ENCODE measurements around the gene MEIKIN. TPM values are rescaled to one million over a fixed set of nuclear protein-coding genes. Genes with fewer than 3 reads are reported as not detected.
"Not testable (repeated sequence)": the region's sequence is repeated elsewhere in the genome, so short reads cannot be mapped to it uniquely, and the experiment has no call there.

The MEIKIN gene
- total RNA-seq, 2 experiments from 2014 or later, result not detected

GRCh38 chr5:131952301-131952857 is 6.9 kb upstream of the MEIKIN start:
- DNase-seq, result no peak
- Mint-ChIP-seq H3K4me1 (peaks cover 3% of the 10 kb centered on the region), H3K27ac (no peak overlapping the region), H3K36me3 (peaks cover 5% of the 10 kb centered on the region), H3K4me3 (no peak overlapping the region), H3K9me3 (no peaks in the 10 kb centered on the region), H3K27me3 (no peaks in the 10 kb centered on the region)

- no peak for DNase-seq
- Mint-ChIP-seq H3K4me1 (peaks cover 3% of the 10 kb centered on the region), H3K27ac (no peak overlapping the region), H3K36me3 (peaks cover 6% of the 10 kb centered on the region), H3K27me3 (no peaks in the 10 kb centered on the region), H3K4me3 (no peak overlapping the region), H3K9me3 (no peaks in the 10 kb centered on the region)
Observed at GRCh38 chr5:131950706-131951105, 5.2 kb upstream of the MEIKIN start.

GRCh38 chr5:131947445-131947844 is 2.0 kb upstream of the MEIKIN start:
- no peaks in the 10 kb centered on the region for H3K9me3 Mint-ChIP-seq
- peaks cover 3% of the 10 kb centered on the region for H3K36me3 Mint-ChIP-seq
- no peak overlapping the region for H3K27ac Mint-ChIP-seq
- H3K4me3 Mint-ChIP-seq, result no peak overlapping the region
- no peaks in the 10 kb centered on the region for H3K27me3 Mint-ChIP-seq
- no peaks in the 10 kb centered on the region for H3K4me1 Mint-ChIP-seq
- no peak for DNase-seq

GRCh38 chr5:131944702-131945550 is 537 bp downstream of the MEIKIN start:
- no peak for DNase-seq
- no peak overlapping the region for H3K27ac Mint-ChIP-seq
- H3K36me3 Mint-ChIP-seq, result peaks cover 3% of the 10 kb centered on the region
- no peak overlapping the region for H3K4me3 Mint-ChIP-seq
- no peaks in the 10 kb centered on the region for H3K9me3 Mint-ChIP-seq
- no peaks in the 10 kb centered on the region for H3K27me3 Mint-ChIP-seq
- H3K4me1 Mint-ChIP-seq, result no peaks in the 10 kb centered on the region

- Mint-ChIP-seq H3K27ac (no peak overlapping the region), H3K36me3 (peaks cover 3% of the 10 kb centered on the region), H3K4me1 (no peaks in the 10 kb centered on the region), H3K27me3 (no peaks in the 10 kb centered on the region), H3K9me3 (no peaks in the 10 kb centered on the region), H3K4me3 (no peak overlapping the region)
- DNase-seq, result no peak
Observed at GRCh38 chr5:131943916-131944315, 1.5 kb downstream of the MEIKIN start.

GRCh38 chr5:131942016-131942415 is 3.4 kb downstream of the MEIKIN start:
- Mint-ChIP-seq H3K27me3 (no peaks in the 10 kb centered on the region), H3K9me3 (no peaks in the 10 kb centered on the region), H3K4me1 (no peaks in the 10 kb centered on the region), H3K27ac (no peak overlapping the region), H3K36me3 (peaks cover 3% of the 10 kb centered on the region), H3K4me3 (no peak overlapping the region)
- DNase-seq, result no peak

GRCh38 chr5:131939690-131940345 is 5.6 kb downstream of the MEIKIN start:
- no peak overlapping the region for H3K27ac Mint-ChIP-seq
- H3K4me1 Mint-ChIP-seq, result no peaks in the 10 kb centered on the region
- H3K36me3 Mint-ChIP-seq, result no peaks in the 10 kb centered on the region
- DNase-seq, result no peak
- H3K4me3 Mint-ChIP-seq, result no peak overlapping the region
- no peaks in the 10 kb centered on the region for H3K9me3 Mint-ChIP-seq
- H3K27me3 Mint-ChIP-seq, result no peaks in the 10 kb centered on the region

- Mint-ChIP-seq H3K36me3 (peaks cover 3% of the 10 kb centered on the region), H3K9me3 (peaks cover 27% of the 10 kb centered on the region), H3K27ac (no peak overlapping the region), H3K27me3 (no peaks in the 10 kb centered on the region), H3K4me3 (no peak overlapping the region), H3K4me1 (no peaks in the 10 kb centered on the region)
- no peak for DNase-seq
Observed at GRCh38 chr5:131932235-131932634, 13.2 kb downstream of the MEIKIN start.

GRCh38 chr5:131928957-131929356 is 16.5 kb downstream of the MEIKIN start:
- Mint-ChIP-seq H3K9me3 (peaks cover 35% of the 10 kb centered on the region), H3K27ac (no peak overlapping the region), H3K27me3 (no peaks in the 10 kb centered on the region), H3K4me1 (no peaks in the 10 kb centered on the region), H3K4me3 (no peak overlapping the region), H3K36me3 (peaks cover 5% of the 10 kb centered on the region)
- DNase-seq, result no peak

GRCh38 chr5:131926168-131926567 is 19.3 kb downstream of the MEIKIN start:
- Mint-ChIP-seq H3K4me1 (no peaks in the 10 kb centered on the region), H3K27me3 (no peaks in the 10 kb centered on the region), H3K9me3 (peaks cover 35% of the 10 kb centered on the region), H3K36me3 (peaks cover 3% of the 10 kb centered on the region), H3K4me3 (no peak overlapping the region), H3K27ac (no peak overlapping the region)
- DNase-seq, result no peak

- no peaks in the 10 kb centered on the region for H3K36me3 Mint-ChIP-seq
- DNase-seq, result no peak
- H3K9me3 Mint-ChIP-seq, result peaks cover 3% of the 10 kb centered on the region
- H3K27me3 Mint-ChIP-seq, result no peaks in the 10 kb centered on the region
- no peak overlapping the region for H3K27ac Mint-ChIP-seq
- H3K4me1 Mint-ChIP-seq, result no peaks in the 10 kb centered on the region
- H3K4me3 Mint-ChIP-seq, result no peak overlapping the region
Observed at GRCh38 chr5:131916481-131916880, 29.0 kb downstream of the MEIKIN start.

GRCh38 chr5:131914472-131914871 is 31.0 kb downstream of the MEIKIN start:
- no peaks in the 10 kb centered on the region for H3K27me3 Mint-ChIP-seq
- no peaks in the 10 kb centered on the region for H3K4me1 Mint-ChIP-seq
- no peaks in the 10 kb centered on the region for H3K36me3 Mint-ChIP-seq
- peaks cover 5% of the 10 kb centered on the region for H3K9me3 Mint-ChIP-seq
- DNase-seq, result no peak
- H3K4me3 Mint-ChIP-seq, result no peak overlapping the region
- H3K27ac Mint-ChIP-seq, result no peak overlapping the region

- Mint-ChIP-seq H3K27ac (no peak overlapping the region), H3K27me3 (no peaks in the 10 kb centered on the region)
- no peak for DNase-seq
Observed at GRCh38 chr5:131913603-131914002, 31.9 kb downstream of the MEIKIN start.

GRCh38 chr5:131906668-131907067 is 38.8 kb downstream of the MEIKIN start:
- no peak overlapping the region for H3K27ac Mint-ChIP-seq
- DNase-seq, result no peak
- peaks cover 38% of the 10 kb centered on the region for H3K36me3 Mint-ChIP-seq
- H3K9me3 Mint-ChIP-seq, result peaks cover 38% of the 10 kb centered on the region
- peaks cover 14% of the 10 kb centered on the region for H3K4me1 Mint-ChIP-seq
- H3K4me3 Mint-ChIP-seq, result no peak overlapping the region
- H3K27me3 Mint-ChIP-seq, result no peaks in the 10 kb centered on the region

More at GRCh38 chr5:131913603-131914002, 31.9 kb downstream of the MEIKIN start:
- H3K9me3 Mint-ChIP-seq, result peaks cover 3% of the 10 kb centered on the region
- H3K36me3 Mint-ChIP-seq, result no peaks in the 10 kb centered on the region
- H3K4me3 Mint-ChIP-seq, result no peak overlapping the region
- no peaks in the 10 kb centered on the region for H3K4me1 Mint-ChIP-seq

- not testable (repeated sequence) for H3K27me3 Mint-ChIP-seq, DNase-seq, H3K4me3 Mint-ChIP-seq
- H3K9me3 Mint-ChIP-seq, result peaks cover 39% of the 10 kb centered on the region
- peak overlapping the region; percentile 28 for H3K27ac Mint-ChIP-seq
- H3K36me3 Mint-ChIP-seq, result peaks cover 39% of the 10 kb centered on the region
- H3K4me1 Mint-ChIP-seq, result peaks cover 14% of the 10 kb centered on the region
Observed at GRCh38 chr5:131902266-131902665, 43.2 kb downstream of the MEIKIN start.

Data from activated naive CD8-positive, alpha-beta T cell treated with anti-CD3 and anti-CD28 coated beads for 36 hours (primary cell).